Measurements from ENCODE around the gene MRM3.

DNA sequence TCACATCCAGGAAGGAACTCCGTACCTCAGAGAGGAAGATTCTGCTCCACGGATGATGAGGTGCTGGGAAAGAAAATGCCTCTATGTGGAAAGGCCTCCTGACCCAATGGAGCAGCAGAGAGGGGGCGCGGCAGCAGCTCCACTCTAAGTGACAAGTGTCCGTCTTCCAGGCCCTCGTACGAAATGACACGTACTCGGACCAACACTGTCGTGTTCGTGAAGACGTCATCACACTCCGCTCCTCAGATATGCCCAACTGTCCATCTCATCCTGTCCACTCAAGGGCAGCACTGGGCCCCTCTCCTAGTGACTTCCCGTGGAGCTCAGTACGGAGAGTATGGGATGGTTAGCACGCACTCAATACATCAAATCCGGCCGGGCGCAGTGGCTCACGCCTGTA, 32.2 kb downstream of the MRM3 start:
- TF ChIP-seq CTCF (IDR thresholded peaks at IDR 0.05 in 8 of 11, conservative IDR thresholded peaks at IDR 0.05 in 3 of 11) (no peak), POLR2A (IDR thresholded peaks at IDR 0.05) (no peak), POLR2AphosphoS5 (IDR thresholded peaks at IDR 0.05) (no peak)

Measured in spleen (tissue), 7 donors.